Ovary (tissue), 9 donors: ENCODE data around the gene OPHN1. TPM values are rescaled to one million over a fixed set of nuclear protein-coding genes. Genes with fewer than 3 reads are reported as not detected.
A peak's percentile ranks its signal among the peaks of the same experiment; 100 is the strongest.

ENCODE experiments used
- DNase-seq, 5 donors: peaks; one replicate each; pipeline ENCODE4 v3.0.0-alpha.2; 2019 to 2020
- H3K27ac ChIP-seq, 2 donors: fragments of 200-600 bp; one replicate each; pipeline versions ENCODE4 v1.5.1 to v1.8.0; 2019 to 2022
- H3K27me3 ChIP-seq: fragments of 200-600 bp; one replicate; pipeline ENCODE4 v1.8.0; 2022
- H3K36me3 ChIP-seq: fragments of 200-600 bp; sonication (generic); one replicate; pipeline ENCODE4 v1.5.1; 2019
- H3K4me1 ChIP-seq: one replicate; pipeline ENCODE4 v1.8.1; 2013; ENCODE audit warnings: mild to moderate bottlenecking, moderate library complexity; ENCODE audit not compliant: insufficient read depth
- H3K4me3 ChIP-seq: fragments of 200-600 bp; sonication (generic); one replicate; pipeline ENCODE4 v1.5.1; 2017
- H3K9me3 ChIP-seq, 2 donors: fragments of 200-600 bp in 1 of 2; sonication (generic) in 1 of 2; one replicate each; pipeline versions ENCODE4 v1.5.1 to v1.8.1; 2013 to 2019; ENCODE audit warnings: mild to moderate bottlenecking in 1 of 2, moderate library complexity in 1 of 2
- CTCF ChIP-seq, 3 donors: fragments of 450-650 bp in 2 of 3; fragments of 200-600 bp in 1 of 3; IDR thresholded peaks; one replicate each; pipeline versions ENCODE4 v1.5.1 to v1.8.0; 2016 to 2022; ENCODE audit warnings: antibody characterized with exemption in 3 of 3, mild to moderate bottlenecking in 1 of 3
- EP300 ChIP-seq: sonication (generic); formaldehyde crosslinking; IDR thresholded peaks from one replicate; pipeline ENCODE4 v1.6.1; 2017; ENCODE audit warnings: antibody characterized with exemption
- POLR2A ChIP-seq: fragments of 450-650 bp; IDR thresholded peaks from one replicate; pipeline ENCODE4 v1.6.1; 2017; ENCODE audit warnings: antibody characterized with exemption, mild to moderate bottlenecking, moderate library complexity
- WGBS, 3 donors: extraction: QIAGEN DNeasy Blood & Tissue Kit in 1 of 3; methylation state at CpG; one replicate each; pipeline versions ENCODE4 v1.1.5 to v1.1.7; 2013 to 2017; 5-methylcytosine and 5-hydroxymethylcytosine counted together
- intact Hi-C, 4 donors: fragments of 100-400 bp; cut with DNase I; formaldehyde crosslinking; loops; one replicate each; pipeline versions ENCODE4 v1.11.0 to v1.15.1; 2022 to 2023
- polyA plus RNA-seq, 2 donors: library from polyadenylated mRNA; stranded (reverse); fragments of 200-250 nt in 1 of 2; fragments of 350-450 nt in 1 of 2; fragmentation: Illumina TruSeq in 1 of 2; extraction: RNeasy Lipid Tissue Mini Kit (QIAGEN cat#74804) in 1 of 2; gene quantifications; one replicate each; pipeline ENCODE4 v1.2.3, GENCODE V29; 2013 to 2014
- total RNA-seq, 7 donors: library from RNA; depleted of rRNA in 2 of 7; stranded (reverse); fragments of >200 nt in 2 of 7; fragmentation: NEBNext Ultra II Directional in 3 of 7; extraction: Animal tissue kit (Norgen Biotek cat#: 25700) in 3 of 7; gene quantifications; one replicate each; pipeline versions ENCODE4 v1.1.0 to v1.2.4, GENCODE V29; 2016 to 2023
- donor health status: DM: no; HTN: no; CAD: no; lungs with moderate emphysema.
- donor health status: DM: no; HTN: no; CAD: no.
- donor health status: Bipolar disorder and iron deficiency.
- donor health status: DM: yes; HTN: yes; CAD: no.
- donor health status: DM: no; HTN: no; CAD: no.
- donor health status: DM: yes; HTN: yes; CAD: no.

The OPHN1 gene
- total and polyA plus RNA-seq, 9 donors: 2.3 to 9.2 (median 6.9) TPM

- intact Hi-C loops: no loop called here
- Histone ChIP-seq H3K9me3 (no peaks in the 10 kb centered on the region), H3K27ac (no peak overlapping the region), H3K4me3 (no peak overlapping the region), H3K4me1 (no peaks in the 10 kb centered on the region), H3K27me3 (no peaks in the 10 kb centered on the region), H3K36me3 (no peaks in the 10 kb centered on the region)
- TF ChIP-seq EP300 (no peak), POLR2A (no peak), CTCF (IDR thresholded peaks at IDR 0.05) (no peak)
- 5 to 9% (median 6%) methylated on average over 1 of the region's 1 CpG for WGBS, 3 donors
- DNase-seq: peak; percentile 76 to 89 (median 80)
Measured at GRCh38 chrX:68440940-68441339, 7.6 kb upstream of the OPHN1 start.

- Histone ChIP-seq H3K4me3 (no peak overlapping the region), H3K27ac (no peak overlapping the region), H3K36me3 (no peaks in the 10 kb centered on the region), H3K4me1 (no peaks in the 10 kb centered on the region), H3K9me3 (no peaks in the 10 kb centered on the region), H3K27me3 (no peaks in the 10 kb centered on the region)
- no peak for TF ChIP-seq EP300
- TF ChIP-seq CTCF (IDR thresholded peaks at IDR 0.05): no peak
- no peak for TF ChIP-seq POLR2A
- no peak for DNase-seq
- intact Hi-C loops: no loop called here
Measured at GRCh38 chrX:68440442-68440841, 7.1 kb upstream of the OPHN1 start.

- no peaks in the 10 kb centered on the region for H3K36me3 ChIP-seq
- DNase-seq: no peak
- H3K4me3 ChIP-seq: no peak overlapping the region
- no peaks in the 10 kb centered on the region for H3K27me3 ChIP-seq
- H3K4me1 ChIP-seq: no peaks in the 10 kb centered on the region
- WGBS, 3 donors: 74 to 79% (median 74%) methylated on average over 4 of the region's 4 CpGs
- intact Hi-C loops: no loop called here
- H3K9me3 ChIP-seq: no peaks in the 10 kb centered on the region
- TF ChIP-seq EP300: no peak
- TF ChIP-seq POLR2A: no peak
- no peak for TF ChIP-seq CTCF (IDR thresholded peaks at IDR 0.05)
- H3K27ac ChIP-seq: no peak overlapping the region
Measured at GRCh38 chrX:68439341-68439740, 6.0 kb upstream of the OPHN1 start.

GRCh38 chrX:68438575-68438974 is 5.3 kb upstream of the OPHN1 start:
- WGBS, 3 donors: 83 to 88% (median 85%) methylated on average over 4 of the region's 4 CpGs
- no peaks in the 10 kb centered on the region for H3K36me3 ChIP-seq
- H3K9me3 ChIP-seq: no peaks in the 10 kb centered on the region
- no peaks in the 10 kb centered on the region for H3K27me3 ChIP-seq
- intact Hi-C loops: no loop called here
- no peak overlapping the region for H3K27ac ChIP-seq
- no peaks in the 10 kb centered on the region for H3K4me1 ChIP-seq
- no peak overlapping the region for H3K4me3 ChIP-seq
- no peak for DNase-seq
- TF ChIP-seq EP300 (no peak), CTCF (IDR thresholded peaks at IDR 0.05) (no peak), POLR2A (no peak)

- no peak for TF ChIP-seq POLR2A
- TF ChIP-seq EP300: no peak
- TF ChIP-seq CTCF (IDR thresholded peaks at IDR 0.05): no peak
- Histone ChIP-seq H3K36me3 (no peaks in the 10 kb centered on the region), H3K9me3 (no peaks in the 10 kb centered on the region), H3K4me1 (peaks cover 2% of the 10 kb centered on the region), H3K4me3 (peak overlapping the region; percentile 58), H3K27ac (peak overlapping the region; percentile 7 to 62), H3K27me3 (no peaks in the 10 kb centered on the region)
- WGBS, 3 donors: 30 to 40% (median 40%) methylated on average over 13 of the region's 13 CpGs
- intact Hi-C loops: no loop called here
- DNase-seq: no peak
Measured at GRCh38 chrX:68433981-68434299, 645 bp upstream of the OPHN1 start.
